GM21447 (cell line): ENCODE measurements around the gene CDC7.

ENCODE experiments used
- ATAC-seq: cut with Tn5 transposase; IDR thresholded peaks from one replicate; pipeline ENCODE4 v1.9.1; 2021; ENCODE audit not compliant: unreplicated experiment

The CDC7 gene

GRCh38 chr1:91570120-91570448 is 69.4 kb downstream of the CDC7 start:
- no peak for ATAC-seq

DNA sequence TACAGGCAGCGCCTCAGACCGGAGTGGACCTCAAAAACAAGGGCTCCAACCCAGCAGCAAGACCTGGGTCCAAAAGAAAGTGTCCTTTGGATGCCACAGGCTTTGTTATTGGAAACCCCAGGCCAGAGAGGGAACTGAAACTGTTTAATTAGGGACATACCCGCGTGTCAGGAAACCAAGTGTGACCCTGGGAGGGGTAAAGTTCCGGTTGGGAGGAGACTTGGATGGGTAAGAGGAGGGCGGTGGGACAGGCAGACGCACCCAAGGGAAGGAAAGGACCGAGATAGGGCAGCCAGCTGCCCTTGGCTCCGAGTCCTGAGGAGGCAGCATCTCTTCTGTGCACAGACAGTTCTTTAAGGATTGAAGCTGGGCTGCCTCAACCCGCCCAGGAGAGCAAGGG is 71.4 kb downstream of the CDC7 start:
- peak; percentile 96 for ATAC-seq
